Inferior parietal cortex (tissue), 1 donor: Measurements from ENCODE around the gene SLC35F5.
"Not testable (repeated sequence)": the region's sequence is repeated elsewhere in the genome, so short reads cannot be mapped to it uniquely, and the experiment has no call there.

Experiments used
- DNase-seq: peaks from one replicate; pipeline ENCODE4 v3.0.0-alpha.2; 2016; ENCODE audit errors: extremely low spot score

SLC35F5 gene

GRCh38 chr2:113697516-113697915 is 58.9 kb downstream of the SLC35F5 start:
- DNase-seq = no peak

- no peak for DNase-seq
These were observed 62.0 kb downstream of the SLC35F5 start for GRCh38 chr2:113694438-113694837.

GRCh38 chr2:113692698-113693428 is 63.6 kb downstream of the SLC35F5 start:
- DNase-seq = no peak

- DNase-seq = not testable (repeated sequence)
These were observed 65.6 kb downstream of the SLC35F5 start for GRCh38 chr2:113690871-113691270.

GRCh38 chr2:113686537-113686936 is 69.9 kb downstream of the SLC35F5 start:
- no peak for DNase-seq

GRCh38 chr2:113685471-113685870 is 71.0 kb downstream of the SLC35F5 start:
- no peak for DNase-seq

GRCh38 chr2:113679457-113679856 is 77.0 kb downstream of the SLC35F5 start:
- DNase-seq = no peak

GRCh38 chr2:113677330-113677729 is 79.1 kb downstream of the SLC35F5 start:
- DNase-seq = no peak

- DNase-seq = no peak
These were observed 79.7 kb downstream of the SLC35F5 start for GRCh38 chr2:113676623-113677266.

GRCh38 chr2:113675875-113676274 is 80.6 kb downstream of the SLC35F5 start:
- no peak for DNase-seq

GRCh38 chr2:113672326-113672932 is 84.0 kb downstream of the SLC35F5 start:
- no peak for DNase-seq

GRCh38 chr2:113669013-113669412 is 87.4 kb downstream of the SLC35F5 start:
- DNase-seq = not testable (repeated sequence)

GRCh38 chr2:113664761-113665533 is 91.5 kb downstream of the SLC35F5 start:
- not testable (repeated sequence) for DNase-seq

GRCh38 chr2:113663285-113664060 is 93.0 kb downstream of the SLC35F5 start:
- DNase-seq = not testable (repeated sequence)
